ENCODE measurements around the gene PCBP3.
"Not testable (repeated sequence)": the region's sequence is repeated elsewhere in the genome, so short reads cannot be mapped to it uniquely, and the experiment has no call there.

The PCBP3 gene

GRCh38 chr21:45613881-45614280 lies 29.6 kb upstream of the PCBP3 start:
- DNase-seq, result no peak

DNA sequence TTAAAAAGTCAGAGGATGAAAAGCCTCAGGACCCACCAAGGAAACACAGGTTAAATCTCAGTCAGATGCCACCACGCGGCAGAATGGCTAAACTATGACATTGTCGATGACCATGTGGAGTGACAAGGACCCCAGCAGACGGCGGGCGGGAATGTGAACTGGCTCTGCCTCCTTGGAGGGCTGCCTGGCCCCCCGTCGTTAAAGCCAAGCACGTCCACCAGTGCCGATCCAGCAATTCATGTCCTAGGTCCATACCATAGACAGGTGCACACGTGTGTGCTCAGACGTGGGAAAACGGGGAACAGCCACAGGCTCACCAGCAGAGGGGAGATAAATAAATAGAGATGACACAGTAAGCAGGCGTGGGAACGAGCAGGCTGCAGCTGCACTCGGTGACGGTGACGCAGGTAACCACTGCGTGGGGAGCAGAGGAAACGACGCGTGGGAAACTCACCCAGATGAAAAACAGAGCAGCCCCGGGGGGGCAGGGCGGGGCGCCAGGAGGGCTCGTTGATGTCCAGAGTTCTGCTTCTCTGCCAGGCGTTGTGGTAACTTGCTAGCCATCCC lies 28.3 kb upstream of the PCBP3 start:
- DNase-seq, result peak; percentile 63 to 66

GRCh38 chr21:45617021-45617921 lies 26.3 kb upstream of the PCBP3 start:
- DNase-seq, result no peak

GRCh38 chr21:45618287-45618686 lies 25.2 kb upstream of the PCBP3 start:
- DNase-seq, result no peak

DNA sequence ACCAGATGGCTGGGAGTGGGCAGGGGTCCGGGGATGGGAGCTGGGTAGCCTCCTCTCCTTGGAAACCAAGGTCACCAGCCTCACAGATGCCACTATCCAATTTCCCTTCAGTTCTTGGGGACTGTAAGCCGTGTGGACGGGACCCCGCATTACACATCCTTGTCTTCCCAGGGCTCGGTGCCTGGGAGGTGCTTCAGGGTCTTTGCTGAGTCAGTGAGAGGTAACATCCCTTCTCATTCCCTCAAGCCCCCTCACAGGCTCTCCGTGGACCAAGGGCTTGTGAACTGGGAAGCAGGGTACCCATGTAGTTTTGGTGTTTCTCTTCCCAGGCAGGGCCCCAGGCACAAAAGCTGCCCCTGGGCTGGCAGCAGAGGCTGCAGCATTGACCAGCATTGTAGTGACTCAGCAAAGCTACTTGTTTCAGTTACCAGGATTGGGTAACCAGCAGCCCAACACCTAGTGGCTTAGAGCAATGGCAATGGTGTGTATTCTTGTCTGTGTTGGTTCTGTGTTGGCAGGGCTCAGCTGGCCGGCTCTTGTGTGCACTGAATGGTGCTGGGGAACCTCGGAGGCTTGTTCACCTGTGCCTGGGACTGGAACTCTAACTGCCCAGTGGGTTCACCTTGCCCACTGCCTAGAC lies 24.6 kb upstream of the PCBP3 start:
- no peak for DNase-seq

- DNase-seq, result no peak
Measured at GRCh38 chr21:45620201-45620923, 23.2 kb upstream of the PCBP3 start.

DNA sequence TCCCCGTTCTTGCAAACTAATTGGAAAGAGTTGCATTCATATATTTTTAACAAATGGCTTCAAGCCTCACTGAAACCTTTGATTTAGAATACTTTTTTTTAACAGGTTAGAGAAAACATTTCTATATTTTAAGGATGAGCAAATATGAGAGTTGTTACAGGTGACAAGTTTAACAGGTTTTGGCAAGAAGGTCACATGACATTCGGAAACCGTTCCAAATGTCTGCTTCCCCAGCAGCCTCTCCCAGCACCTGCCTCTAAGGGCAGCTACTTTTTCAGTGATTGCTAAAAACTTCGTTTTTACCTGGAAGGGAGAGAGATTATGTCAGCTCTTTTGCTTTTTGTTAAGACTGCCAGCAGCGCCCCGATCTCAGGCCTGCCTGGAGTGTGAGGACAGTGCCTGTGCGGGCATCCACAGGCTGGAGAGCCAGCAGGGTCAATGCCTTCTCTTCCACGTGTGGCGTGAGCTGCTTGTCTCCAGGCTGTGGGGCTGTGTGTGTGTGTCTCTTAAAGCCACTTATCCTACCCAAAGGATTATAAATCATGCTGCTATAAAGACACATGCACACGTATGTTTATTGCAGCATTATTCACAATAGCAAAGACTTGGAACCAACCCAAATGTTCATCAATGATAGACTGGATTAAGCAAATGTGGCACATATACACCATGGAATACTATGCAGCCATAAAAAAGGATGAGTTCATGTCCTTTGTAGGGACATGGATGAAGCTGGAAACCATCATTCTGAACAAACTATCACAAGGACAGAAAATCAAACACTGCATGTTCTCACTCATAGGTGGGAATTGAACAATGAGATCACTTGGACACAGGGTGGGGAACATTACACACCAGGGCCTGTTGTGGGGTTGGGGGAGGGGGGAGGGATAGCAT lies 21.8 kb upstream of the PCBP3 start:
- not testable (repeated sequence) for DNase-seq

DNA sequence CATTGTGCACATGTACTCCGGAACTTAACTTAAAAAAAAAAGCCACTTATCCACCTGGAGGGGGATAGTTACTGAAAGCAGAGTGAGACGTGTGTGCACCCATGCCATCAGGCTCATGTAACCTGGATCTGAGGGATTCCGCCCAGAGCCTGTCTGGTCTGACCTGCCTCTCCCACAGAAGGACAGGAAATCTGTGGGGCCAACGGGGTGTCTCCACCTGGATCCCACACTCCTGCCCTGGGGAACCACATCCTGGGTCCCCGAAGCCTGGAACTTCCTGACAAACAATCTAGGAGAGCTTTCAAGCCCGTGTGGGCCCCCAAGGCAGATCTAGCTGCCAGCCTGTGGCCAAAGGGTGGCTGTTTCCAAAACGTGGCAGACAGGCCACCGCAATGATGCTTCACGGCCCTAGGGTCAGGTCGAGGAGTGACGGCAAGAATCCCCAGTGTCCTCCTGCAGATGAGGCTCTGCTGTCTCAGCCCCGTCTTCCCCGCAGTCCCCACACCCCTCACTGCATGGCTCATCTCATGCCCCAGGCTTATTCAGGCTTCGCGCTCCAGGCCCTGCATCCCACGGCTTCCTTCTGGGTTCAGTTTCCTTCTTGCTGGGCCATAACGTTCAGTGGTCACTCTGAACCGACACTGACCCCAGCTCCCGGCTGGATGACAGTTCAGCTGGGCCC lies 21.0 kb upstream of the PCBP3 start:
- no peak for DNase-seq

DNA sequence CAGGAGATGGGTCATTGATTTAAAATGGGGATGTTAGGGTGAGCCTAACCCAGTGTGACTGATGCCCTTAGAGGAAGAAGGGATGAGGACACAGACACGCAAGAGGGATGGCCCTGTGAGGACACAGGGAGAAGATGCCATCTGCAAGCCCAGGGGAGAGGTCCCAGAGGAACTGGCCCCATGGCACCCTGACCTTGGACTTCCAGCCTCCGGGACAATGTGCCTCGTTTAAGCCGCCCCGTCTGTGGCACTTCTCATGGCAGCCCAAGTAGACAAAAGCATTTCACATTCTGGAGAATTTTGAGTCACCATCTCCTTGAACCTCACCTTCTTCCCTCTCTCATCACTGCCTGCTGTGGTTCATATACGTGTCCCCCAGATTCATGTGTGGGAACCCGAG lies 20.1 kb upstream of the PCBP3 start:
- DNase-seq, result no peak

DNA sequence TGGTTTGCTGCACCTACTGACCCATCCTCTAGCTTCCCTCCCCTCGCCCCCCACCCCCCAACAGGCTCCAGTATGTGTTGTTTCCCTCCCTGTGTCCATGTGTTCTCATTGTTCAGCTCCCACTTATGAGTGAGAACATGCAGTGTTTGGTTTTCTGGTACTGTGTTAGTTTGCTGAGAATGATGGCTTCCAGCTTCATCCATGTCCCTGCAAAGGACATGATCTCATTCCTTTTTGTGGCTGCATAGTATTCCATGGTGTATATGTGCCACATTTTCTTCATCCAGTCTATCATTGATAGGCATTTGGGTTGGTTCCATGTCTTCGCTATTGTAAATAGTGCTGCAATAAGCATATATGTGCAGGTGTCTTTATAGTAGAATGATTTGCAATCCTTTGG lies 17.4 kb upstream of the PCBP3 start:
- DNase-seq, result not testable (repeated sequence)

- DNase-seq, result no peak
Measured at GRCh38 chr21:45629046-45629981, 14.2 kb upstream of the PCBP3 start.

GRCh38 chr21:45630066-45630694 lies 13.3 kb upstream of the PCBP3 start:
- DNase-seq, result no peak

GRCh38 chr21:45630876-45631275 lies 12.6 kb upstream of the PCBP3 start:
- DNase-seq, result no peak

DNA sequence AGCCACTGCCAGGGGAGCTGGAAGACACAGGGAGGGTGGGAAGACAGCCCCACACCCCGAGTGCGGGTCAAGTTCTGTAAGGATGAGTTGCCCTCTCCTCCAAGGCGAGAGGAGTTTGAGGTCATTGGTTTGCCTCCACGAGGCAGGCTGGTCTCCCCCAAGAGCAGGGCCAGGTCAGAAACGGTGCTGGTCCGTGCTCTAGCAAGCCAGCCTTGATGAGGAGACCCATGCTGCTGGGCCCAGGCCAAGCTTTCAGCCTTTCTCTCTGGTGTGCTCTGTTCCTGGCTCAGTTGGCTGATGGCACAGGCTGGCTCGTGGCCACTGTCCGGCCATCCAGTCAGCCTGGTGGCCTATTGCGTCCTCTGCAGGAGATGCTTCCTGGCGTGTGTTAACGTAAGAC lies 12.0 kb upstream of the PCBP3 start:
- no peak for DNase-seq

- no peak for DNase-seq
Measured at GRCh38 chr21:45632160-45632559, 11.4 kb upstream of the PCBP3 start.

DNA sequence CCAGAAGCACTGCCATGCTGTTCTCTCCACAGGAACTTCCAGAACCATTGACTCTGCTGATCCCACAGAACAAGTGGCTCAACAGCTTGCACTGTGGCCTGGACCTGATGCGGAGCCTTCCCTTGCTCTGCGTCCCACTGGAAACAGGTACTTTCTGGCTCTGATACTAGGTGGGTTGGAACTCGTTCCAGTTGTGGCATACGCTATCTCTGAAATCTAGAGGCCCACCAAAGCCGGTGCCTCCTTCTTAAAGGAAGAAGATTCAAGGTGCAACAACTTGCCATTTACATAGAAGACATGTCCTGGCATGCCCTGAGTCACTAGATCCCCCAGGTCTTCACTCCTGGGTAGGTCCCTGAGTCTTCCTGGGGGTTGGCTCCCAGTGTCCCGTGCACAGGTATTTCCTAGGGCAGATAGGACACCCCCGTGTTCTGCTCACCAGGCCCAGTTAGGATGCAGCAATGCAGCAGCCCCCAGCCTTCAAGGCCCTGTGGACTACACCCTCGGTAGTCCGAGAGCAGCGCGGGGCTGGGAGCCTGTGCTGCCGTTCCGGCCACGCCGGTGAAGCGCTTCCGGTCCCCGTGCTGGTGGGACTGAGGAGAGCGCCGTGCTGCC lies 10.8 kb upstream of the PCBP3 start:
- no peak for DNase-seq

DNA sequence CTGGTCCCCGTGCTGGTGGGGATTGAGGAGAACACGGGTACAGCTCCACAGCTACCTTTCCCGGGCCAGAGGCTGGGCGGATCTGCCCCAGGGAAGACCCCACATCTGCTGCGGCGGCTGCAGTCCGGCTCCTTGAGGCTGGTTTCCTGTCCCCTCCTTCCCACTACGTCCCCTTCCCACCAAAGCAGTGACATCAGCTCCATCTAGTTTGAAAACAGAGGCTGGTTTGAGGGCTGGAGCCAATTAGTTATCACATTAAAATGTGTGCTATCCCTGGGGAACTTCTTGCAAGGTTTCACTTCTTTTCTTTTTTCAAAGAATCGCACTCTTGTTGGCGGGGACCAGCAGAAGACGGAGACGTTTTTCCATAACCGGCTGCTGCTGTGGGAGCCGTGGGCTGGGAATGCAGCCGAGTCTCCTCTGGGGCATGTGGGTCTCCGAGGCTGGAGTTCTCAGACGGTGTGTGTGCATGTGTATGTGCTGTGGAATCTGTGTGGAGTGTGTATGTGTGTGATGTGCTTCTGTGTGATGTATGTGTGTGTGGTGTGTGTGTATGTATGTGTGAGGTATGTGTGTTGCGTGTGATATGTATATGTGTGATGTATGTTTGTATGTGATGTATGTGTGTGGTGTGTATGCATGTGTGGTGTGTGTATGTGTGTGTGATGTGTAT lies 8.9 kb upstream of the PCBP3 start:
- no peak for DNase-seq

- no peak for DNase-seq
Measured at GRCh38 chr21:45635271-45636151, 8.0 kb upstream of the PCBP3 start.
